Neuronal stem cell (in vitro differentiated cells): Measurements from ENCODE around the gene DPH7.

Experiments used
- DNase-seq: peaks from one replicate; pipeline ENCODE4 v3.0.0-alpha.2; 2013; ENCODE audit warnings: low spot score
- H2AFZ ChIP-seq: one replicate; pipeline ENCODE4 v1.6.1; 2013; ENCODE audit warnings: mild to moderate bottlenecking, low read length, inconsistent platforms
- H2AK5ac ChIP-seq: 2 replicates; pipeline ENCODE4 v1.6.1; 2013; ENCODE audit warnings: low read depth, mild to moderate bottlenecking, inconsistent platforms, low read length, moderate library complexity, mixed read lengths
- H2BK120ac ChIP-seq: 2 replicates; pipeline ENCODE4 v1.6.1; 2013; ENCODE audit warnings: low read depth, mild to moderate bottlenecking, inconsistent platforms, low read length, moderate library complexity, mixed read lengths
- H2BK12ac ChIP-seq: one replicate; pipeline ENCODE4 v1.6.1; 2013; ENCODE audit warnings: low read length, inconsistent platforms
- H2BK15ac ChIP-seq: 2 replicates; pipeline ENCODE4 v1.6.1; 2013; ENCODE audit warnings: mild to moderate bottlenecking, low read length, inconsistent platforms, mixed read lengths
- H2BK5ac ChIP-seq: one replicate; pipeline ENCODE4 v1.6.1; 2013; ENCODE audit warnings: inconsistent platforms, mild to moderate bottlenecking, low read length, moderate library complexity
- H3K14ac ChIP-seq: one replicate; pipeline ENCODE4 v1.6.1; 2013; ENCODE audit warnings: low read length, inconsistent platforms
- H3K18ac ChIP-seq: 2 replicates; pipeline ENCODE4 v1.6.1; 2013; ENCODE audit warnings: low read length, inconsistent platforms
- H3K23ac ChIP-seq: 2 replicates; pipeline ENCODE4 v1.6.1; 2013; ENCODE audit warnings: low read depth, mild to moderate bottlenecking, mixed read lengths, low read length, inconsistent platforms; ENCODE audit not compliant: poor library complexity
- H3K27ac ChIP-seq: replicated peaks from 3 replicates; pipeline ENCODE4 v1.5.1; 2013; ENCODE audit warnings: low read length, inconsistent platforms
- H3K27me3 ChIP-seq, 3 experiments: 2 replicates each; pipeline ENCODE4 v1.6.1; 2013; ENCODE audit warnings: low read length in 3 of 3, mild to moderate bottlenecking in 2 of 3, inconsistent platforms in 1 of 3, low read depth in 1 of 3, mixed read lengths in 1 of 3, moderate library complexity in 1 of 3; ENCODE audit not compliant: control insufficient read depth in 3 of 3, insufficient read depth in 3 of 3
- H3K36me3 ChIP-seq, 2 donors: replicated peaks in 1 of 2; 2 replicates each; pipeline ENCODE4 v1.6.1; 2013; ENCODE audit warnings: low read length in 2 of 2; ENCODE audit not compliant: control insufficient read depth in 2 of 2, insufficient read depth in 2 of 2
- H3K4ac ChIP-seq: 2 replicates; pipeline ENCODE4 v1.6.1; 2013; ENCODE audit warnings: inconsistent platforms, mild to moderate bottlenecking, low read length, moderate library complexity
- H3K4me1 ChIP-seq, 2 donors: 1 replicate in 1 of 2; 2 replicates in 1 of 2; pipeline ENCODE4 v1.6.1; 2013; ENCODE audit warnings: low read length in 2 of 2, low read depth in 1 of 2; ENCODE audit not compliant: control insufficient read depth in 2 of 2, insufficient read depth in 1 of 2
- H3K4me2 ChIP-seq: one replicate; pipeline ENCODE4 v1.6.1; 2013; ENCODE audit warnings: mild to moderate bottlenecking, low read length, inconsistent platforms; ENCODE audit not compliant: insufficient read depth, poor library complexity, severe bottlenecking
- H3K4me3 ChIP-seq, 2 donors: 2 replicates each; pipeline ENCODE4 v1.5.1; 2013; ENCODE audit warnings: low read length in 2 of 2, mild to moderate bottlenecking in 2 of 2, inconsistent platforms in 1 of 2, moderate library complexity in 1 of 2
- H3K79me1 ChIP-seq: one replicate; pipeline ENCODE4 v1.6.1; 2013; ENCODE audit warnings: low read depth, mild to moderate bottlenecking, inconsistent platforms, low read length, moderate library complexity
- H3K9ac ChIP-seq: one replicate; pipeline ENCODE4 v1.6.1; 2013; ENCODE audit warnings: mild to moderate bottlenecking, low read depth, low read length, inconsistent platforms; ENCODE audit not compliant: poor library complexity
- H3K9me3 ChIP-seq, 2 donors: replicated peaks in 1 of 2; 2 replicates each; pipeline versions ENCODE3 to v1.6.1; 2013; ENCODE audit warnings: low read length in 2 of 2, mild to moderate bottlenecking in 2 of 2, inconsistent platforms in 1 of 2, low read depth in 1 of 2, mixed read lengths in 1 of 2, moderate library complexity in 1 of 2; ENCODE audit not compliant: control insufficient read depth in 2 of 2, insufficient read depth in 1 of 2
- H4K8ac ChIP-seq: one replicate; pipeline ENCODE4 v1.6.1; 2013; ENCODE audit warnings: low read depth, mild to moderate bottlenecking, inconsistent platforms, low read length, moderate library complexity
- H4K91ac ChIP-seq: one replicate; pipeline ENCODE4 v1.6.1; 2013; ENCODE audit warnings: low read length, low read depth, mild to moderate bottlenecking, inconsistent platforms; ENCODE audit not compliant: poor library complexity
- WGBS, 2 donors: extraction: QIAGEN DNeasy Blood & Tissue Kit; methylation state at CpG; one replicate each; pipeline ENCODE4 v1.1.7; 2013; ENCODE audit warnings: missing lambda C conversion rate in 2 of 2, mixed read lengths in 1 of 2; ENCODE audit not compliant: insufficient read length in 2 of 2, insufficient replicate concordance in 1 of 2; ENCODE audit errors: extremely low coverage in 2 of 2; 5-methylcytosine and 5-hydroxymethylcytosine counted together

Gene DPH7

DNA sequence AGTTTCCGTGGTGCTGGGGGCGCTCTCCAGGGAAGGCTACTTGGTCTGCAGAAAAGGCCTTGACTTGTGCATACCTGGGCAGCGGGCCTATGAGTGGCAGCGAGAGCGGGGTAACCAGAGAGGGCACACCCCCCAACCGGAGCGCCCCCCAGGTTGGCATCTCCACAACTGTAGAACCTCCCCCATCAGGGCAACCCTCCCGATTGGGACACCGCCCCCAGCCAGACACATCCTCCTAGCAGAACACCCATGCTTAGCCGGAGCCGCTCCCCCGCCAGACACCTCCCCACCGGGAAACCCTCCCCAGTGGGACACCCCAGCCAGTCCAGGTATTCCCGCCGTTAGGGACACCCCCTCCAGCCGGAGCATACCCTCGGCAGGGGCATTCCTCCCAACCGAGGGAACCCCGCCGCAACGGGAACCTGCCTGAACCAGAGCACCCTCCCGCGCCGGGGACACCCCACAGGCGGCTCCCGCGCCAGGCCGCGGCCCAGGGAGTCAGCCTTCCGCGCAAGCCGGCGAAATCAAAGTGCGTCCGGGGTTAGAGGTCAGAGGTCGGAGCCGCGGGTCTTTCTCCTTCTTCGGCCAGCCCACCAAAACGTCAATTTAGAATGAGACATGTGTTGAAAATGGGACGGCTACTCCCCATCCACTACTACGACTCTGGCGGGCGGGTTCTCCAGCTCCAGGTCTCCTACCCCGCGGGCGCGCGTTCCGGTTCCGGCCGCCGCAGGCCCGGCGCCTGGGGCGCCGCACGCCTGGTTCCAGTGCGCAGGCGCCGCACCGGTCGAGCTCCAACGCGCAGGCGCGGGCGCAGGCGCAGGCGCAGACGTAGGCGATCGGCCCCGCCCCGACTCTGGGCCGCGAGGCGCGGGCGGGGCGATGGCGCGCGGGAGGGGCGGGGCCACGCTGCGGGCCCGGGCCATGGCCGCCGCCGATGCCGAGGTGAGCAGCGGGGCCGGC is 39.7 kb upstream of the DPH7 start, which contains the start of gene EHMT1:
EHMT1 (plus strand) TSS at position 901 of the 963 bp plus-strand sequence; CDS start at position 925, 24 bp downstream.
- peak within 1 kb of the TSS; percentile 87 to 99 for H3K4me3 ChIP-seq
- H2BK12ac ChIP-seq: no peak within 1 kb of the TSS
- H3K9ac ChIP-seq: peak within 1 kb of the TSS; percentile 96
- H4K8ac ChIP-seq: no peak within 1 kb of the TSS
- H4K91ac ChIP-seq: peak within 1 kb of the TSS; percentile 32
- H3K23ac ChIP-seq: peak within 1 kb of the TSS; percentile 98
- H3K27ac ChIP-seq: peak within 1 kb of the TSS; percentile 80
- H3K4ac ChIP-seq: peak within 1 kb of the TSS; percentile 42
- peak; percentile 94 for DNase-seq
- H3K18ac ChIP-seq: peak within 1 kb of the TSS; percentile 94
- no peaks in the 10 kb centered on the region for H3K27me3 ChIP-seq
- WGBS, 2 donors: no CpG with 5 or more reads among the region's 94 CpGs
- peak within 1 kb of the TSS; percentile 80 for H3K4me2 ChIP-seq
- peak within 1 kb of the TSS; percentile 54 for H2BK120ac ChIP-seq
- H2AFZ ChIP-seq: peak within 1 kb of the TSS; percentile 87
- H3K36me3 ChIP-seq: peaks cover 29 to 68% of the 10 kb centered on the region in 2 donors
- H2AK5ac ChIP-seq: peak within 1 kb of the TSS; percentile 79
- peaks cover 8 to 13% of the 10 kb centered on the region in 2 donors for H3K4me1 ChIP-seq
- peak within 1 kb of the TSS; percentile 87 for H3K14ac ChIP-seq
- peak within 1 kb of the TSS; percentile 90 for H2BK15ac ChIP-seq
- peaks cover 19% of the 10 kb centered on the region for H3K79me1 ChIP-seq
- H2BK5ac ChIP-seq: peak within 1 kb of the TSS; percentile 91
- H3K9me3 ChIP-seq: no peaks in the 10 kb centered on the region

DNA sequence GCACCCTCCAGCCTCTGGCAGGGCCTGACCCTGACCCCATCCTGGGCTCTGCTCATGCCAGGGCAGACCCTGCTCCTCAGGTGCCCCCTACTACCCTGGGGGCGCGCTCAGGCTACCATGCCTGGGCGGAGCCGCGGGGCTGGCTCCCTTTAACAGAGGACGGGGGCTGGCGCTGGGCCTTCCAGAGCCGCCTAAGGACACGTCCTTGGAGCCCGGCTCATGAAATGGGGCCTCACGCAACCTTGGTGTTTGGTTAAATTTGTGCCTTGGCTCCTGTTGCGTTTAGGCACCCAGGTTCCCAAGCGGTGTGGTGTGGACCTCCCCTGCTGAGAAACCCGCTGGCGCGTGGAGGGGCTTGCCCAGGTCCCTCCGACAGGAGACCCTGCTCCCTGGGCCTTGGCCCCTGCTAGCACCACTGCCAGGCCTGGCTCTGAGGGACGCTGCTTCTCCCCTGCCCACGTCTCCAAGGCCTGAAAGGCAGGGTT is 36.7 kb upstream of the DPH7 start:
- H2BK5ac ChIP-seq: peak overlapping the region; percentile 35
- H3K23ac ChIP-seq: no peak overlapping the region
- no peak for DNase-seq
- H3K4me3 ChIP-seq: peak overlapping the region in 1 of 2 donors; percentile 40
- H3K14ac ChIP-seq: no peak overlapping the region
- no peaks in the 10 kb centered on the region for H3K9me3 ChIP-seq
- peaks cover 20% of the 10 kb centered on the region for H3K79me1 ChIP-seq
- no peak overlapping the region for H3K4me2 ChIP-seq
- no peak overlapping the region for H2BK15ac ChIP-seq
- no peak overlapping the region for H4K91ac ChIP-seq
- no peak overlapping the region for H3K27ac ChIP-seq
- WGBS, 2 donors: no CpG with 5 or more reads among the region's 19 CpGs
- H3K4me1 ChIP-seq: peaks cover 5 to 8% of the 10 kb centered on the region in 2 donors
- no peak overlapping the region for H3K9ac ChIP-seq
- H3K18ac ChIP-seq: no peak overlapping the region
- no peak overlapping the region for H2BK120ac ChIP-seq
- H3K4ac ChIP-seq: no peak overlapping the region
- H3K27me3 ChIP-seq: no peaks in the 10 kb centered on the region
- H2BK12ac ChIP-seq: no peak overlapping the region
- no peak overlapping the region for H4K8ac ChIP-seq
- peaks cover 24 to 47% of the 10 kb centered on the region in 2 donors for H3K36me3 ChIP-seq
- no peak overlapping the region for H2AFZ ChIP-seq
- H2AK5ac ChIP-seq: no peak overlapping the region

DNA sequence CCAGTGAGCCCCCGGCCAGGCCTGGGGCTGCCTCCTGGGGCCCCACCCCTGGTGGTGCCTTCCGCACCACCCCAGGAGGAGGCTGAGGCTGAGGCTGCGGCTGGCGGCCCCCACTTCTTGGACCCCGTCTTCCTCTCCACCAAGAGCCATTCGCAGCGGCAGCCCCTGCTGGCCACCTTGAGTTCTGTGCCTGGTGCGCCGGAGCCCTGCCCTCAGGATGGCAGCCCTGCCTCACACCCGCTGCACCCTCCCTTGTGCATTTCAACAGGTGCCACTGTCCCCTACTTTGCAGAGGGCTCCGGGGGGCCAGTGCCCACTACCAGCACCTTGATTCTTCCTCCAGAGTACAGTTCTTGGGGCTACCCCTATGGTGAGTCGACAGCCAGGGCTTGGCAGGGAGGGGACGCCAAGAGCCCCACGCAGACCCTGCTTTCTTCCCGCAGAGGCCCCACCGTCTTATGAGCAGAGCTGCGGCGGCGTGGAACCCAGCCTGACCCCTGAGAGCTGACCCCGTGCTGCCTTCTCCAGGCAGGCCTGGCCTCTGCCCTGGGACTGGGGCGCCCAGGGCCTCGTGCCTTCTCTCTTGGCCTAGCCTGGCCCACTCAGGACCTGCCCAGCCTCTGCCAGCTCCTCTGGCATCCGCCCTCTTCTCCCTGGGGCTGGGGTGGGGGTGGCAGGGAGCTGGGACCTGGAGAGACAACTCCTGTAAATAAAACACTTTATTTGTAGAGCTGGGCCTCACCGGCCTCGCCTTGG is 36.1 kb upstream of the DPH7 start:
- Histone ChIP-seq H3K9ac (no peak overlapping the region), H2AK5ac (no peak overlapping the region), H3K27ac (no peak overlapping the region), H3K4me3 (no peak overlapping the region), H4K91ac (no peak overlapping the region), H3K23ac (no peak overlapping the region), H3K36me3 (peaks cover 24 to 46% of the 10 kb centered on the region in 2 donors), H3K14ac (no peak overlapping the region), H2BK12ac (peak overlapping the region; percentile 41), H3K79me1 (peaks cover 20% of the 10 kb centered on the region), H3K4me1 (peaks cover 5 to 6% of the 10 kb centered on the region in 2 donors), H2AFZ (no peak overlapping the region), H2BK15ac (no peak overlapping the region), H4K8ac (no peak overlapping the region), H2BK120ac (no peak overlapping the region), H2BK5ac (peak overlapping the region; percentile 35), H3K27me3 (no peaks in the 10 kb centered on the region), H3K18ac (no peak overlapping the region), H3K4me2 (no peak overlapping the region), H3K9me3 (no peaks in the 10 kb centered on the region), H3K4ac (no peak overlapping the region)
- no CpG with 5 or more reads among the region's 25 CpGs for WGBS, 2 donors
- DNase-seq: no peak
